ENCODE data around the gene ARID4B. TPM values are rescaled to one million over a fixed set of nuclear protein-coding genes. Genes with fewer than 3 reads are reported as not detected.

The ARID4B gene
- total RNA-seq, 1 experiment from 2014 or later = 17.6 TPM

- Histone ChIP-seq H3K36me3 (ENCODE audit: insufficient read depth, low read length, poor library complexity, severe bottlenecking) (no peaks in the 10 kb centered on the region), H3K9me3 (ENCODE audit: low read depth, low read length, poor library complexity, severe bottlenecking) (no peaks in the 10 kb centered on the region), H3K27ac (ENCODE audit: low read depth, low read length, poor library complexity, severe bottlenecking) (no peak overlapping the region), H3K27me3 (replicated peaks; ENCODE audit: insufficient read depth, low read depth, low read length, poor library complexity) (no peaks in the 10 kb centered on the region), H3K4me1 (ENCODE audit: insufficient read depth, low read length, poor library complexity, severe bottlenecking) (no peaks in the 10 kb centered on the region), H3K4me3 (ENCODE audit: low read depth, low read length, poor library complexity, severe bottlenecking) (no peak overlapping the region)
- no peak for TF ChIP-seq EZH2 (IDR thresholded peaks at IDR 0.05; ENCODE audit: borderline replicate concordance, low read depth, low read length, poor library complexity, severe bottlenecking)
- no peak for TF ChIP-seq CTCF (conservative IDR thresholded peaks at IDR 0.05; ENCODE audit: low read depth, low read length)
- BruUV-seq (replicated peaks) = no TSS peak
- intact Hi-C loops (cut with micrococcal nuclease; ENCODE audit: unreplicated experiment) = no loop called here
- ChIA-PET POLR2A (ENCODE audit: low non-redundant PET) (no interaction called here), CTCF (no interaction called here)
- no peak for DNase-seq (ENCODE audit: low spot score)
Measured at GRCh38 chr1:235343726-235344125, 15.7 kb upstream of the ARID4B start.

GRCh38 chr1:235342471-235342870, 14.5 kb upstream of the ARID4B start:
- intact Hi-C loops (cut with micrococcal nuclease; ENCODE audit: unreplicated experiment) = no loop called here
- no peak for DNase-seq (ENCODE audit: low spot score)
- H3K4me1 ChIP-seq (ENCODE audit: insufficient read depth, low read length, poor library complexity, severe bottlenecking) = no peaks in the 10 kb centered on the region
- ChIA-PET CTCF (no interaction called here), POLR2A (ENCODE audit: low non-redundant PET) (no interaction called here)
- H3K4me3 ChIP-seq (ENCODE audit: low read depth, low read length, poor library complexity, severe bottlenecking) = no peak overlapping the region
- no peak overlapping the region for H3K27ac ChIP-seq (ENCODE audit: low read depth, low read length, poor library complexity, severe bottlenecking)
- no peaks in the 10 kb centered on the region for H3K27me3 ChIP-seq (replicated peaks; ENCODE audit: insufficient read depth, low read depth, low read length, poor library complexity)
- TF ChIP-seq CTCF (conservative IDR thresholded peaks at IDR 0.05; ENCODE audit: low read depth, low read length) (no peak), EZH2 (IDR thresholded peaks at IDR 0.05; ENCODE audit: borderline replicate concordance, low read depth, low read length, poor library complexity, severe bottlenecking) (no peak)
- H3K9me3 ChIP-seq (ENCODE audit: low read depth, low read length, poor library complexity, severe bottlenecking) = no peaks in the 10 kb centered on the region
- H3K36me3 ChIP-seq (ENCODE audit: insufficient read depth, low read length, poor library complexity, severe bottlenecking) = no peaks in the 10 kb centered on the region
- BruUV-seq (replicated peaks) = no TSS peak

- TSS peak; percentile 39 for BruUV-seq (replicated peaks)
- POLR2A ChIA-PET (ENCODE audit: low non-redundant PET) = no interaction called here
- peak; percentile 3 for DNase-seq (ENCODE audit: low spot score)
- TF ChIP-seq EZH2 (IDR thresholded peaks at IDR 0.05; ENCODE audit: borderline replicate concordance, low read depth, low read length, poor library complexity, severe bottlenecking) (no peak), CTCF (conservative IDR thresholded peaks at IDR 0.05; ENCODE audit: low read depth, low read length) (no peak)
- Histone ChIP-seq H3K4me3 (ENCODE audit: low read depth, low read length, poor library complexity, severe bottlenecking) (no peak overlapping the region), H3K27ac (ENCODE audit: low read depth, low read length, poor library complexity, severe bottlenecking) (no peak overlapping the region), H3K36me3 (ENCODE audit: insufficient read depth, low read length, poor library complexity, severe bottlenecking) (no peaks in the 10 kb centered on the region), H3K9me3 (ENCODE audit: low read depth, low read length, poor library complexity, severe bottlenecking) (no peaks in the 10 kb centered on the region), H3K27me3 (replicated peaks; ENCODE audit: insufficient read depth, low read depth, low read length, poor library complexity) (no peaks in the 10 kb centered on the region), H3K4me1 (ENCODE audit: insufficient read depth, low read length, poor library complexity, severe bottlenecking) (no peaks in the 10 kb centered on the region)
- intact Hi-C loops (cut with micrococcal nuclease; ENCODE audit: unreplicated experiment) = no loop called here
- CTCF ChIA-PET = no interaction called here
Measured at GRCh38 chr1:235342039-235342438, 14.1 kb upstream of the ARID4B start.

Measured in A673 (cell line).